MCF 10A (cell line): ENCODE data around the gene HS6ST1. TPM values are rescaled to one million over a fixed set of nuclear protein-coding genes. Genes with fewer than 3 reads are reported as not detected.

Experiments
- BruUV-seq: library from RNA; stranded (reverse); fragments of 400-500 nt; replicated peaks from 2 replicates; lab custom pipeline; 2021; lab: Mats Ljungman, UMichigan
- CTCF ChIA-PET: fragments of 300-600 bp; sonication (Branson Sonifier 250); formaldehyde crosslinking; extraction: SDS; loops from one replicate; lab custom pipeline; 2021; ENCODE audit warnings: antibody characterized with exemption, inconsistent platforms; lab: Yijun Ruan, JAX
- POLR2A ChIA-PET: fragments of 300-600, 350-650 bp; sonication (Branson Sonifier 250); formaldehyde crosslinking; extraction: SDS; loops from one replicate; lab custom pipeline; 2020; ENCODE audit warnings: antibody characterized with exemption, inconsistent platforms; lab: Yijun Ruan, JAX
- DNase-seq: peaks from one replicate; pipeline ENCODE4 v3.0.0-alpha.2; 2018; ENCODE audit not compliant: unreplicated experiment
- H3K27ac Mint-ChIP-seq: one replicate; pipeline ENCODE4 v1.8.0; 2022; ENCODE audit warnings: mild to moderate bottlenecking, low read depth, mixed read lengths; ENCODE audit not compliant: unreplicated experiment
- H3K27me3 Mint-ChIP-seq: one replicate; pipeline ENCODE4 v1.8.0; 2022; ENCODE audit warnings: mixed read lengths; ENCODE audit not compliant: insufficient read depth, unreplicated experiment
- H3K36me3 Mint-ChIP-seq: one replicate; pipeline ENCODE4 v1.8.0; 2022; ENCODE audit warnings: mild to moderate bottlenecking, moderate library complexity, mixed read lengths; ENCODE audit not compliant: insufficient read depth, unreplicated experiment
- H3K4me1 Mint-ChIP-seq: one replicate; pipeline ENCODE4 v1.8.0; 2022; ENCODE audit warnings: mixed read lengths; ENCODE audit not compliant: insufficient read depth, unreplicated experiment
- H3K4me3 Mint-ChIP-seq: one replicate; pipeline ENCODE4 v1.8.0; 2022; ENCODE audit warnings: mild to moderate bottlenecking, moderate library complexity, mixed read lengths; ENCODE audit not compliant: unreplicated experiment
- H3K9me3 Mint-ChIP-seq: one replicate; pipeline ENCODE4 v1.8.0; 2022; ENCODE audit warnings: mixed read lengths; ENCODE audit not compliant: unreplicated experiment
- CTCF ChIP-seq: fragments of 200-600 bp; IDR thresholded peaks from one replicate; pipeline ENCODE4 v1.8.0; 2022; ENCODE audit warnings: antibody characterized with exemption, mild to moderate bottlenecking; ENCODE audit not compliant: unreplicated experiment
- intact Hi-C: fragments of 100-400 bp; cut with micrococcal nuclease; formaldehyde crosslinking; loops from 2 replicates; pipeline ENCODE4 v1.14.1; 2022
- total RNA-seq: library from RNA; stranded (reverse); gene quantifications from 2 replicates; pipeline ENCODE4 v1.2.3, GENCODE V29; 2022

Gene HS6ST1
- total RNA-seq, 1 experiment from 2014 or later, result 9.6 TPM

- BruUV-seq, result no TSS peak
- intact Hi-C loops, result no loop called here
- H3K4me3 Mint-ChIP-seq, result no peak overlapping the region
- no peaks in the 10 kb centered on the region for H3K27me3 Mint-ChIP-seq
- peak; percentile 51 for DNase-seq
- peaks cover 6% of the 10 kb centered on the region for H3K4me1 Mint-ChIP-seq
- TF ChIP-seq CTCF, result no peak
- peaks cover 7% of the 10 kb centered on the region for H3K9me3 Mint-ChIP-seq
- no peaks in the 10 kb centered on the region for H3K36me3 Mint-ChIP-seq
- POLR2A ChIA-PET, result interaction anchor here (0.6 to 0.9 kb wide), 3 partner anchors 16 to 32 kb away, joined by 3 read pairs; no protein-coding TSS in a partner anchor
- CTCF ChIA-PET, result interaction anchor here (0.6 to 1.3 kb wide), 2 partner anchors 27 to 934 kb away, joined by 3 read pairs; no protein-coding TSS in a partner anchor
- H3K27ac Mint-ChIP-seq, result no peak overlapping the region
Measured at GRCh38 chr2:128347701-128348539, 29.3 kb upstream of the HS6ST1 start.

- intact Hi-C loops, result no loop called here
- Mint-ChIP-seq H3K4me1 (peaks cover 6% of the 10 kb centered on the region), H3K36me3 (no peaks in the 10 kb centered on the region), H3K27me3 (no peaks in the 10 kb centered on the region), H3K9me3 (peaks cover 7% of the 10 kb centered on the region), H3K27ac (no peak overlapping the region), H3K4me3 (no peak overlapping the region)
- TF ChIP-seq CTCF, result no peak
- BruUV-seq, result no TSS peak
- ChIA-PET CTCF (interaction anchor here (0.6 kb wide), 1 partner anchor 935 kb away, joined by 3 read pairs; no protein-coding TSS in a partner anchor), POLR2A (no interaction called here)
- DNase-seq, result no peak
Measured at GRCh38 chr2:128347171-128347558, 28.5 kb upstream of the HS6ST1 start.

- Mint-ChIP-seq H3K27me3 (no peaks in the 10 kb centered on the region), H3K4me1 (peaks cover 6% of the 10 kb centered on the region)
- no TSS peak for BruUV-seq
Measured at GRCh38 chr2:128346291-128347170, 27.9 kb upstream of the HS6ST1 start.

More at GRCh38 chr2:128346291-128347170, 27.9 kb upstream of the HS6ST1 start:
- Mint-ChIP-seq H3K4me3 (no peak overlapping the region), H3K36me3 (no peaks in the 10 kb centered on the region), H3K27ac (no peak overlapping the region), H3K9me3 (peaks cover 7% of the 10 kb centered on the region)
- DNase-seq, result no peak
- intact Hi-C loops, result no loop called here
- POLR2A ChIA-PET, result no interaction called here
- CTCF ChIA-PET, result no interaction called here
- TF ChIP-seq CTCF, result no peak
